DOHH2 (cell line): ENCODE measurements around the gene LAMC3.

Source experiments
- H3F3A ChIP-seq: fragments of 200-600 bp; sonication (generic), shearing (Covaris generic); 2 replicates; pipeline ENCODE4 v1.6.0; 2016; ENCODE audit warnings: antibody characterized with exemption, mild to moderate bottlenecking; ENCODE audit not compliant: control insufficient read depth, insufficient read depth
- H3K27ac ChIP-seq: fragments of 200-600 bp; sonication (generic); 2 replicates; pipeline ENCODE4 v1.5.1; 2014; ENCODE audit warnings: low read depth, mild to moderate bottlenecking, low read length, moderate library complexity
- H3K27me3 ChIP-seq: fragments of 200-600 bp; sonication (generic); 2 replicates; pipeline ENCODE4 v1.6.1; 2014; ENCODE audit warnings: mild to moderate bottlenecking, low read length, mixed read lengths; ENCODE audit not compliant: control insufficient read depth
- H3K36me3 ChIP-seq: fragments of 200-600 bp; sonication (generic); 2 replicates; pipeline ENCODE4 v1.6.1; 2014; ENCODE audit warnings: mild to moderate bottlenecking, low read length, moderate library complexity, mixed read lengths; ENCODE audit not compliant: control insufficient read depth
- H3K4me1 ChIP-seq: fragments of 200-600 bp; sonication (generic); 2 replicates; pipeline ENCODE4 v1.6.1; 2014; ENCODE audit warnings: mild to moderate bottlenecking, low read length, mixed read lengths; ENCODE audit not compliant: control insufficient read depth
- H3K4me2 ChIP-seq: fragments of 200-600 bp; sonication (generic); 2 replicates; pipeline ENCODE4 v1.6.0; 2014; ENCODE audit warnings: mild to moderate bottlenecking, low read length, moderate library complexity
- H3K4me3 ChIP-seq: fragments of 200-600 bp; sonication (generic); 2 replicates; pipeline ENCODE4 v1.5.1; 2014; ENCODE audit warnings: mild to moderate bottlenecking, low read length, mixed read lengths
- H3K79me2 ChIP-seq: fragments of 200-600 bp; sonication (generic); 2 replicates; pipeline ENCODE4 v1.6.1; 2014; ENCODE audit warnings: mild to moderate bottlenecking, low read length, mixed read lengths; ENCODE audit not compliant: control insufficient read depth
- H3K9me2 ChIP-seq: fragments of 200-600 bp; sonication (generic); replicated peaks from 2 replicates; pipeline ENCODE4 v1.6.1; 2014; ENCODE audit warnings: mild to moderate bottlenecking, low read length, mixed read lengths; ENCODE audit not compliant: control insufficient read depth
- H3K9me3 ChIP-seq: fragments of 200-600 bp; sonication (generic); 2 replicates; pipeline ENCODE4 v1.6.1; 2014; ENCODE audit warnings: antibody characterized with exemption, low read length, mixed read lengths; ENCODE audit not compliant: control insufficient read depth, insufficient read depth
- H4K20me1 ChIP-seq: fragments of 200-600 bp; sonication (generic); 2 replicates; pipeline ENCODE4 v1.6.0; 2014; ENCODE audit warnings: low read depth, mild to moderate bottlenecking, antibody characterized with exemption, low read length, moderate library complexity; ENCODE audit not compliant: control insufficient read depth, insufficient read depth
- CTCF ChIP-seq: fragments of 200-600 bp; sonication (generic); IDR thresholded peaks from one replicate; pipeline ENCODE4 v1.5.1; 2014; ENCODE audit warnings: antibody characterized with exemption, mild to moderate bottlenecking, low read depth, low read length; ENCODE audit not compliant: poor library complexity, severe bottlenecking
- EZH2phosphoT487 ChIP-seq: fragments of 200-600 bp; sonication (generic); IDR thresholded peaks from 2 replicates; pipeline ENCODE4 v1.6.1; 2017; ENCODE audit warnings: borderline replicate concordance, mild to moderate bottlenecking, antibody characterized with exemption, low read length, moderate library complexity, mixed read lengths

Gene LAMC3

GRCh38 chr9:131006601-131007000 is 2.4 kb upstream of the LAMC3 start:
- Histone ChIP-seq H3K79me2 (no peaks in the 10 kb centered on the region), H3K27me3 (peaks cover 2% of the 10 kb centered on the region; the same call in 1 of the 2 replicates), H3K4me3 (no peak overlapping the region), H3K9me2 (no peaks in the 10 kb centered on the region), H3K36me3 (no peaks in the 10 kb centered on the region), H3K27ac (no peak overlapping the region), H3F3A (no peaks in the 10 kb centered on the region), H4K20me1 (no peaks in the 10 kb centered on the region), H3K9me3 (no peaks in the 10 kb centered on the region), H3K4me1 (peaks cover 6% of the 10 kb centered on the region), H3K4me2 (no peak overlapping the region)
- TF ChIP-seq CTCF, result no peak
- TF ChIP-seq EZH2phosphoT487, result no peak

- no peaks in the 10 kb centered on the region for H3K9me3 ChIP-seq
- no peaks in the 10 kb centered on the region for H3K9me2 ChIP-seq
- H3F3A ChIP-seq, result no peaks in the 10 kb centered on the region
- H4K20me1 ChIP-seq, result no peaks in the 10 kb centered on the region
- no peaks in the 10 kb centered on the region for H3K27me3 ChIP-seq
- H3K79me2 ChIP-seq, result no peaks in the 10 kb centered on the region
- peaks cover 8% of the 10 kb centered on the region for H3K4me1 ChIP-seq
- H3K4me2 ChIP-seq, result no peak overlapping the region
- H3K4me3 ChIP-seq, result no peak overlapping the region
- TF ChIP-seq EZH2phosphoT487 (no peak), CTCF (no peak)
- H3K36me3 ChIP-seq, result no peaks in the 10 kb centered on the region
- H3K27ac ChIP-seq, result no peak overlapping the region
These were observed 888 bp upstream of the LAMC3 start for GRCh38 chr9:131008086-131008485.

- Histone ChIP-seq H4K20me1 (no peaks in the 10 kb centered on the region), H3K9me2 (no peaks in the 10 kb centered on the region), H3K4me1 (peaks cover 8% of the 10 kb centered on the region), H3K36me3 (no peaks in the 10 kb centered on the region), H3K9me3 (no peaks in the 10 kb centered on the region), H3K27ac (no peak overlapping the region), H3K27me3 (no peaks in the 10 kb centered on the region), H3K79me2 (no peaks in the 10 kb centered on the region), H3K4me3 (no peak overlapping the region), H3F3A (no peaks in the 10 kb centered on the region), H3K4me2 (no peak overlapping the region)
- no peak for TF ChIP-seq CTCF
- TF ChIP-seq EZH2phosphoT487, result no peak
These were observed 438 bp upstream of the LAMC3 start for GRCh38 chr9:131008563-131008908.
